Measurements from ENCODE around the gene NOA1. TPM values are rescaled to one million over a fixed set of nuclear protein-coding genes. Genes with fewer than 3 reads are reported as not detected.
"Not testable (repeated sequence)": the region's sequence is repeated elsewhere in the genome, so short reads cannot be mapped to it uniquely, and the experiment has no call there.

The NOA1 gene
- total RNA-seq, 4 donors from 2014 or later = 21.9 to 24.7 (median 23.2) TPM

DNA sequence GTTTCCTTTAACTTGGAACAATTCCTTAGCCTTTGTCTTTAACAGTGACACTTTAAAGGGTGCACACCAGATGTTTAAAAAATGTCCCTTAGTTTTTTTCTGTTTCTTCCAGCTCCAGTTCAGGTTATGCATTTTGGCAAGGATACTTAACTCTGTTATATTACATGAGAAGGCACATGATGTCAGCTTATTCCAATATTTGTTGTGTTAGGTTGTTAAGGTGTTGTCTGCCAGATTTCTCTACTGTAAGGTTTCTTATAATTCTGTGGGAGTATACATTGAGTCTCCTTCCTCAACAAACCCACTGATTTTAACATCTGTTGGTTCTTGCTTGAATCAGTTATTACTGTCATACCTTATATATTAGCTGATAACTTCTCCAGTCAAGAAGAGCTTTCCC, 36.4 kb downstream of the NOA1 start:
- no peaks in the 10 kb centered on the region for H3K27me3 ChIP-seq
- H3K4me1 ChIP-seq = no peaks in the 10 kb centered on the region
- TF ChIP-seq, protein P1, sequence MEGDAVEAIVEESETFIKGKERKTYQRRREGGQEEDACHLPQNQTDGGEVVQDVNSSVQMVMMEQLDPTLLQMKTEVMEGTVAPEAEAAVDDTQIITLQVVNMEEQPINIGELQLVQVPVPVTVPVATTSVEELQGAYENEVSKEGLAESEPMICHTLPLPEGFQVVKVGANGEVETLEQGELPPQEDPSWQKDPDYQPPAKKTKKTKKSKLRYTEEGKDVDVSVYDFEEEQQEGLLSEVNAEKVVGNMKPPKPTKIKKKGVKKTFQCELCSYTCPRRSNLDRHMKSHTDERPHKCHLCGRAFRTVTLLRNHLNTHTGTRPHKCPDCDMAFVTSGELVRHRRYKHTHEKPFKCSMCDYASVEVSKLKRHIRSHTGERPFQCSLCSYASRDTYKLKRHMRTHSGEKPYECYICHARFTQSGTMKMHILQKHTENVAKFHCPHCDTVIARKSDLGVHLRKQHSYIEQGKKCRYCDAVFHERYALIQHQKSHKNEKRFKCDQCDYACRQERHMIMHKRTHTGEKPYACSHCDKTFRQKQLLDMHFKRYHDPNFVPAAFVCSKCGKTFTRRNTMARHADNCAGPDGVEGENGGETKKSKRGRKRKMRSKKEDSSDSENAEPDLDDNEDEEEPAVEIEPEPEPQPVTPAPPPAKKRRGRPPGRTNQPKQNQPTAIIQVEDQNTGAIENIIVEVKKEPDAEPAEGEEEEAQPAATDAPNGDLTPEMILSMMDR (IDR thresholded peaks at IDR 0.05) = no peak
- TF ChIP-seq POLR2A (IDR thresholded peaks at IDR 0.05) = no peak
- TF ChIP-seq EP300 (IDR thresholded peaks at IDR 0.05) = no peak

DNA sequence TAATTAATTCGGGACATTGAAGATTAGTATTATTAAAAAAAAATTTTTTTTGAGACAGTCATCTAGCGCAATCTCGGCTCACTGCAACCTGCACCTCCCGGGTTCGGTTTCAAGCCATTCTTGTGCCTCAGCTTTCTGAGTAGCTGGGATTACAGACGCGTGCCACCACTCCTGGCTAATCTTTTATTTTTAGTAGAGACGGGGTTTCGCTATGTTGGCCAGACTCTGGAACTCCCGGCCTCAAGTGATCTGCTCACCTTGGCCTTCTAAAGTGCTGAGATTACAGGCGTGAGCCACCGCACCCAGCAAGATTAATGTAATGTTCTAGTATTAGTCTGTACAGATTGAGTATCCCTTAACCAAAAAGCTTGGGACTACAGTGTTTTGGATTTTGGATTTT, 37.0 kb downstream of the NOA1 start:
- peaks cover 0 to 40% (median 0%) of the 10 kb centered on the region in 3 donors for H3K36me3 ChIP-seq
- WGBS, 2 donors = 95 to 96% methylated on average over 12 of the region's 12 CpGs
- no peak for DNase-seq (ENCODE audit: low spot score in 2 of 2)
- H3K27me3 ChIP-seq = no peaks in the 10 kb centered on the region
- H3K9me3 ChIP-seq = no peaks in the 10 kb centered on the region
- no peak overlapping the region for H3K27ac ChIP-seq
- no peak overlapping the region for H3K4me3 ChIP-seq
- no peaks in the 10 kb centered on the region for H3K4me1 ChIP-seq
- TF ChIP-seq POLR2A (IDR thresholded peaks at IDR 0.05) (no peak), EP300 (IDR thresholded peaks at IDR 0.05) (no peak)
- TF ChIP-seq, protein P1 (IDR thresholded peaks at IDR 0.05) = no peak

More for the DNA sequence above, 36.4 kb downstream of the NOA1 start:
- Histone ChIP-seq H3K27ac (no peak overlapping the region), H3K36me3 (peaks cover 0 to 40% (median 0%) of the 10 kb centered on the region in 3 donors), H3K4me3 (no peak overlapping the region), H3K9me3 (no peaks in the 10 kb centered on the region)
- no peak for DNase-seq (ENCODE audit: low spot score in 2 of 2)

DNA sequence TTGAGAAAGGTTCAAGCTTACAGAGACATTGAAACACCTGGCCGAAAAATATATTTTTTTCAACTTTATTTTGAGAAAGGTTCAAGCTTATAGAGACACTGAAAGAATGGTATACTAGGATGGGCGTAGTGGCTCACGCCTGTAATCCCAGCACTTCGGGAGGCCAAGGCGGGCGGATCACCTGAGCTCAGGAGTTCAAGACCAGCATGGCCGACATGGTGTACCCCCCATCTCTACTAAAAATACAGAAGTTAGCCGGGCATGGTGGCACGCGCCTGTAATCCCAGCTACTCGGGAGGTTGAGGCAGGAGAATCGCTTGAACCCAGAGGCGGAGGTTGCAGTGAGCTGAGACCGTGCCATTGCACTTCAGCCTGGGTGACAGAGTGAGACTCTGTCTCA, 37.6 kb downstream of the NOA1 start:
- not testable (repeated sequence) for H3K4me1 ChIP-seq; H3K27ac ChIP-seq; H3K4me3 ChIP-seq; H3K9me3 ChIP-seq; DNase-seq (ENCODE audit: low spot score in 2 of 2); H3K27me3 ChIP-seq
- peaks cover 0 to 40% (median 0%) of the 10 kb centered on the region in 3 donors for H3K36me3 ChIP-seq
- 96 to 97% methylated on average over 14 of the region's 14 CpGs for WGBS, 2 donors

DNA sequence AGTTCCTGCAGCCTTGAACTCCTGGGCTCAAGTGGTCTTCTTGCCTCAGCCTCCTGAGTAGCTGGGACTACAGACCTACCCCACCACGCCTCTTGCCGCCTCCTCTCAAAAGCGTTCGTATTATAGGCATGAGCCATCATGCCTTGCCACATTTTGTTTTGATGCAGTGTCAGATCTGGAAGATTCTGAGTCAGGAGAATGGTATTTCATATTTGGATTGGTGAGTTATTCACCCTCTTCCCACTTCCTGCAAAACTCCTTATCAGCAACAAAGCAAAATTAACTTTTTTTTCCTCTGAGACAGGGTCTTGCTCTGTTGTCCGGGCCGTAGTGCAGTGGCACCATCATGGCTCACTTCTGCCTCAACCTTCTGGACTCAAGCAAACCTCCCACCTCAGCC, 40.1 kb downstream of the NOA1 start:
- H3K36me3 ChIP-seq = peaks cover 0 to 40% (median 0%) of the 10 kb centered on the region in 3 donors
- H3K4me1 ChIP-seq = peaks cover 0 to 10% (median 0%) of the 10 kb centered on the region in 4 donors
- TF ChIP-seq POLR2A (IDR thresholded peaks at IDR 0.05) = no peak
- TF ChIP-seq EP300 (IDR thresholded peaks at IDR 0.05) = no peak
- TF ChIP-seq, protein P1 (IDR thresholded peaks at IDR 0.05) = no peak
- H3K27ac ChIP-seq = no peak overlapping the region
- no peaks in the 10 kb centered on the region for H3K9me3 ChIP-seq
- H3K4me3 ChIP-seq = no peak overlapping the region
- no peak for DNase-seq (ENCODE audit: low spot score in 2 of 2)
- H3K27me3 ChIP-seq = no peaks in the 10 kb centered on the region
- WGBS, 2 donors = 74 to 83% methylated on average over 6 of the region's 6 CpGs

DNA sequence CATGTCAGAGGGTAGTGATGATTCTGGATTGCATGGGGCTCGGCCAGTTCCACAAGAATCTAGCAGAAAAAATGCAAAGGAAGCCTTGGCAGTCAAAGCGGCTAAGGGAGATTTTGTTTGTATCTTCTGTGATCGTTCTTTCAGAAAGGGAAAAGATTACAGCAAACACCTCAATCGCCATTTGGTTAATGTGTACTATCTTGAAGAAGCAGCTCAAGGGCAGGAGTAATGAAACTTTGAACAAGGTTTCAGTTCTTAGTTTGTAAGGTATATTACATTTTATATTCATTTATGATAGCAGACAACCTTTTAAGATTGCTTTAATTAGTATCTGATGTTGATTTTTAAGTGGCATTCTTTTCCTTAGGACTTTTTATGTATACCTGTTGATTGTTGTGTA, 45.5 kb downstream of the NOA1 start:
- DNase-seq (ENCODE audit: low spot score in 2 of 2) = no peak
- TF ChIP-seq, protein P1 (IDR thresholded peaks at IDR 0.05) = no peak
- TF ChIP-seq EP300 (IDR thresholded peaks at IDR 0.05) (no peak), POLR2A (IDR thresholded peaks at IDR 0.05) (no peak)
- peaks cover 0 to 53% (median 0%) of the 10 kb centered on the region in 3 donors for H3K36me3 ChIP-seq
- H3K27ac ChIP-seq = no peak overlapping the region
- no peak overlapping the region for H3K4me3 ChIP-seq
- H3K4me1 ChIP-seq = peaks cover 0 to 10% (median 0%) of the 10 kb centered on the region in 4 donors
- H3K27me3 ChIP-seq = no peaks in the 10 kb centered on the region
- no peaks in the 10 kb centered on the region for H3K9me3 ChIP-seq
- WGBS, 2 donors = 89 to 91% methylated on average over 4 of the region's 4 CpGs

DNA sequence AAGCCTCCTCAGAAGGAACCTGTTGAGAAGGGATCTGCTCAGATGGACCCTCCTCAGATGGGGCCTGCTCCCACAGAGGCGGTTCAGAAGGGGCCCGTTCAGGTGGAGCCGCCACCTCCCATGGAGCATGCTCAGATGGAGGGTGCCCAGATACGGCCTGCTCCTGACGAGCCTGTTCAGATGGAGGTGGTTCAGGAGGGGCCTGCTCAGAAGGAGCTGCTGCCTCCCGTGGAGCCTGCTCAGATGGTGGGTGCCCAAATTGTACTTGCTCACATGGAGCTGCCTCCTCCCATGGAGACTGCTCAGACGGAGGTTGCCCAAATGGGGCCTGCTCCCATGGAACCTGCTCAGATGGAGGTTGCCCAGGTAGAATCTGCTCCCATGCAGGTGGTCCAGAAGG, 46.8 kb downstream of the NOA1 start:
- Histone ChIP-seq H3K27me3 (no peaks in the 10 kb centered on the region), H3K4me3 (no peak overlapping the region), H3K27ac (no peak overlapping the region), H3K9me3 (no peaks in the 10 kb centered on the region), H3K36me3 (peaks cover 0 to 56% (median 0%) of the 10 kb centered on the region in 3 donors), H3K4me1 (peaks cover 0 to 10% (median 0%) of the 10 kb centered on the region in 4 donors)
- 92 to 96% methylated on average over 6 of the region's 7 CpGs for WGBS, 2 donors
- DNase-seq (ENCODE audit: low spot score in 2 of 2) = no peak
- TF ChIP-seq, protein P1 (IDR thresholded peaks at IDR 0.05) = no peak
- TF ChIP-seq EP300 (IDR thresholded peaks at IDR 0.05) (no peak), POLR2A (IDR thresholded peaks at IDR 0.05) (no peak)
